Lung (tissue), 12 donors: Measurements from ENCODE around the gene EFS. TPM values are rescaled to one million over a fixed set of nuclear protein-coding genes. Genes with fewer than 3 reads are reported as not detected.

Experiments
- ATAC-seq: fragments of 200-7000 bp; cut with Tn5 transposase; one replicate; pipeline ENCODE4 v1.9.1; 2020; ENCODE audit warnings: moderate number of reproducible peaks; ENCODE audit not compliant: insufficient read depth, low FRiP score
- DNase-seq, 3 donors: peaks; one replicate each; pipeline ENCODE4 v3.0.0-alpha.2; 2013 to 2017
- H3K27ac ChIP-seq, 2 donors: one replicate each; pipeline ENCODE4 v1.5.1; 2013; ENCODE audit warnings: mild to moderate bottlenecking in 2 of 2, moderate library complexity in 2 of 2, control low read depth in 1 of 2, inconsistent platforms in 1 of 2, low read depth in 1 of 2, low read length in 1 of 2
- H3K27me3 ChIP-seq, 3 donors: one replicate each; pipeline ENCODE4 v1.5.1; 2013; ENCODE audit warnings: low read length in 2 of 3; ENCODE audit not compliant: control insufficient read depth in 3 of 3, insufficient read depth in 3 of 3
- H3K36me3 ChIP-seq, 4 donors: one replicate each; pipeline ENCODE4 v1.5.1; 2013; ENCODE audit warnings: low read length in 4 of 4, mild to moderate bottlenecking in 1 of 4, moderate library complexity in 1 of 4; ENCODE audit not compliant: control insufficient read depth in 4 of 4, insufficient read depth in 4 of 4
- H3K4me1 ChIP-seq, 5 donors: one replicate each; pipeline ENCODE4 v1.5.1; 2013; ENCODE audit warnings: low read length in 5 of 5, mild to moderate bottlenecking in 2 of 5, moderate library complexity in 1 of 5; ENCODE audit not compliant: control insufficient read depth in 5 of 5, insufficient read depth in 5 of 5
- H3K4me3 ChIP-seq: one replicate; pipeline ENCODE4 v1.5.1; 2013; ENCODE audit warnings: mild to moderate bottlenecking, control low read depth, moderate library complexity
- H3K9ac ChIP-seq, 2 donors: one replicate each; pipeline ENCODE4 v1.5.1; 2013; ENCODE audit warnings: low read length in 2 of 2, control low read depth in 1 of 2; ENCODE audit not compliant: insufficient read depth in 1 of 2
- H3K9me3 ChIP-seq, 4 donors: one replicate each; pipeline ENCODE4 v1.5.1; 2013; ENCODE audit warnings: low read length in 3 of 4, mild to moderate bottlenecking in 1 of 4, moderate library complexity in 1 of 4; ENCODE audit not compliant: control insufficient read depth in 4 of 4, insufficient read depth in 3 of 4
- WGBS, 2 donors: extraction: QIAGEN DNeasy Blood & Tissue Kit; methylation state at CpG; one replicate each; pipeline ENCODE4 v1.1.7; 2013; 5-methylcytosine and 5-hydroxymethylcytosine counted together
- polyA plus RNA-seq, 2 donors: library from polyadenylated mRNA; stranded (reverse); fragments of 200-250 nt; gene quantifications; one replicate each; pipeline ENCODE4 v1.2.1, GENCODE V29; 2013
- total RNA-seq, 2 donors: library from RNA; depleted of rRNA in 1 of 2; stranded (reverse); fragments of >200 nt in 1 of 2; gene quantifications; one replicate each; pipeline ENCODE4 v1.2.1, GENCODE V29; 2014 to 2021
- TF ChIP-seq, protein P1 (sequence below): IDR thresholded peaks from 2 replicates; pipeline ENCODE4 v1.5.1; 2012; ENCODE audit warnings: mild to moderate bottlenecking; ENCODE audit errors: control extremely low read depth, extremely low read depth
- donor health status: control.
- donor health status: control.
- donor health status: Bipolar disorder and iron deficiency.
- donor health status: healthy.
- donor health status: DM: yes; HTN: yes; CAD: no.

Gene EFS
- total and polyA plus RNA-seq, 4 donors = 6.5 to 19.9 (median 12.7) TPM

- no peak overlapping the region for H3K27ac ChIP-seq
- no peak for ATAC-seq
- no peak overlapping the region for H3K4me3 ChIP-seq
- no peaks in the 10 kb centered on the region for H3K9me3 ChIP-seq
- no peak overlapping the region for H3K9ac ChIP-seq
- WGBS, 2 donors = 95 to 97% methylated on average over 19 of the region's 19 CpGs
- TF ChIP-seq, protein P1, sequence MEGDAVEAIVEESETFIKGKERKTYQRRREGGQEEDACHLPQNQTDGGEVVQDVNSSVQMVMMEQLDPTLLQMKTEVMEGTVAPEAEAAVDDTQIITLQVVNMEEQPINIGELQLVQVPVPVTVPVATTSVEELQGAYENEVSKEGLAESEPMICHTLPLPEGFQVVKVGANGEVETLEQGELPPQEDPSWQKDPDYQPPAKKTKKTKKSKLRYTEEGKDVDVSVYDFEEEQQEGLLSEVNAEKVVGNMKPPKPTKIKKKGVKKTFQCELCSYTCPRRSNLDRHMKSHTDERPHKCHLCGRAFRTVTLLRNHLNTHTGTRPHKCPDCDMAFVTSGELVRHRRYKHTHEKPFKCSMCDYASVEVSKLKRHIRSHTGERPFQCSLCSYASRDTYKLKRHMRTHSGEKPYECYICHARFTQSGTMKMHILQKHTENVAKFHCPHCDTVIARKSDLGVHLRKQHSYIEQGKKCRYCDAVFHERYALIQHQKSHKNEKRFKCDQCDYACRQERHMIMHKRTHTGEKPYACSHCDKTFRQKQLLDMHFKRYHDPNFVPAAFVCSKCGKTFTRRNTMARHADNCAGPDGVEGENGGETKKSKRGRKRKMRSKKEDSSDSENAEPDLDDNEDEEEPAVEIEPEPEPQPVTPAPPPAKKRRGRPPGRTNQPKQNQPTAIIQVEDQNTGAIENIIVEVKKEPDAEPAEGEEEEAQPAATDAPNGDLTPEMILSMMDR = no peak
- H3K36me3 ChIP-seq = peaks cover 0 to 4% (median under 1%) of the 10 kb centered on the region in 4 donors
- no peak for DNase-seq
- peaks cover 0 to 10% (median 6%) of the 10 kb centered on the region in 5 donors for H3K4me1 ChIP-seq
- H3K27me3 ChIP-seq = no peaks in the 10 kb centered on the region
These were observed 17.3 kb downstream of the EFS start for GRCh38 chr14:23347406-23348296.

DNA sequence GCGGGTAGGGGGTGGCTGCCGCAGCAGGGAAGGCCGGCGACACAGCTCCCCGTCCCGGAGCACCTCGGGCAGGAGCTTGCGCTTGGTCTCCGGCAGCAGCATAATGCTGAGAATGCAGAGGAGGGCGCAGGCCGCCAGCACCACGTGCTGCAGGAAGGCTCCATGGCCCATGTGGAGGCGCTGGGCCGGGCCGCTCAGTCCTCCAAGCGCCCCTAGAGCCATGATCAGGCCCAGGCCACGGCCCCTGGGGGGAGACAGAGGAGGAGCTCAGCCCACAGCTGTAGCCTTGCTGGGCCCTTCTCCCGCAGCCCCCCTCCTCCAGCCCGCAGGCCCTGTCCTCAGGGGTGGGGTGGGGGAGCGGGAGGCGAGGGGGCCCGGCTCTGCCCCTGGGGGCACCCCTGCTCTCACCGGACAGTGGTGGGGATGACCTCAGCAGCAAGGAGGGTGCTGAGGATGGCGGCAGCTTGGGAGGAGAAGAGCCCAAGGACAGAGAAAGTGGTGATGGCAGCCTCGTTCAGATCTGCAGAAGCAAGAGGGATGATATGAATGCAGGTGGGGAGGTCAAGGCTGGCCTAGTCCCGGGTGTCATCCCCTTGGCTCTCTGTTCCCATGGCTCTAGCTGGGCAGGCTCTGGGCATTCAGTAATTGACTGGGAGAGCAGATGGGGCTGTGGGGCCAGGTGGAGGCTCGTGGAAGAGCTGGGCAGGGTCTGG is 18.1 kb downstream of the EFS start:
- Histone ChIP-seq H3K27me3 (no peaks in the 10 kb centered on the region), H3K4me1 (peaks cover 0 to 5% (median 3%) of the 10 kb centered on the region in 5 donors), H3K27ac (no peak overlapping the region), H3K9ac (no peak overlapping the region), H3K4me3 (no peak overlapping the region), H3K9me3 (no peaks in the 10 kb centered on the region), H3K36me3 (peaks cover 0 to 4% (median under 1%) of the 10 kb centered on the region in 4 donors)
- WGBS, 2 donors = 89 to 93% methylated on average over 25 to 27 of the region's 27 CpGs
- ATAC-seq = no peak
- DNase-seq = no peak
- TF ChIP-seq, protein P1 = no peak

DNA sequence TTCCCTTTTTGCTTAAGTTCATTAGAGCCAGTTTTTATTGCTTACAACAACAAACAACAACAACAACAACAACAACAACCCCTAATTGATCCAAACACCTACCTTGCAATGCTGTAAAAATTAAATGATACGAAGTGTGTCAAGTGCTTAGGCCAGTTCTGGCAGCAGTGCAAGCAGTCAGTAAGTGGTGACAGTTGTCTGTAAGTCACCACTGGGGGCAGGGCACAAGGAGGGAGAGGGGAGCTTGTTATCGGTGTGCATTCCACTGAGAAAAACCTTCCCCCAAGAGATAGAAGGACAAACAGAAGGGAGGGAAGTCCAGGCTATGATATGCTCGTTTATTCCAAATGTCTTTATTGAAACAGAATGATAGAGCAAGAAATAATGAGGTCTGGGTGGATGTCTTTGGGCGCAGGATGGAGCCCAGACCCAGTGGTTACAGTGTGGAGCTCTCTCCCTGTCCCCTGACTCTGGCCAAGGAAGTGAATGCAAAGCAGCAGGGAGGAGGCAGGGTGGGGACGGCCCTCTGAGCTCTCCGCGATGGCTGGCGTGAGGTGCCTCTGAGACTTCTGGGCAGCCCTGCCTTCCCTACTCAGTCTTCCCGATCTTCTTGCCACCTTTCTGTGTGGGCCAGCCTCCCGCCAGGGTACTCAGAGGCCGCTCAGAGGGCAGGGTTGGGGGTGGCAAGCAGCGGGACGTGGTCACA is 18.8 kb downstream of the EFS start:
- Histone ChIP-seq H3K27me3 (no peaks in the 10 kb centered on the region), H3K9me3 (no peaks in the 10 kb centered on the region), H3K36me3 (peaks cover 0 to 2% (median under 1%) of the 10 kb centered on the region in 4 donors), H3K27ac (no peak overlapping the region), H3K4me1 (no peaks in the 10 kb centered on the region), H3K4me3 (no peak overlapping the region), H3K9ac (no peak overlapping the region)
- ATAC-seq (no peak), DNase-seq (no peak)
- WGBS, 2 donors = 86 to 90% methylated on average over 13 of the region's 13 CpGs
- TF ChIP-seq, protein P1 = no peak
